SIG-M5 treated with dmso at 0.1 percent for 504 hours (cell line): ENCODE measurements around the gene FAM185A.
"Not testable (repeated sequence)": the region's sequence is repeated elsewhere in the genome, so short reads cannot be mapped to it uniquely, and the experiment has no call there.

Experiments
- DNase-seq: peaks from one replicate; lab custom pipeline; 2025; ENCODE audit not compliant: unreplicated experiment; lab: John Stamatoyannopoulos, UW

Gene FAM185A

GRCh38 chr7:102828286-102828685, 79.5 kb downstream of the FAM185A start:
- DNase-seq, result no peak

- DNase-seq, result no peak
These were observed 80.3 kb downstream of the FAM185A start for GRCh38 chr7:102829075-102829474.

- no peak for DNase-seq
These were observed 81.4 kb downstream of the FAM185A start for GRCh38 chr7:102830197-102830596.

GRCh38 chr7:102832674-102833073, 83.9 kb downstream of the FAM185A start:
- DNase-seq, result no peak

GRCh38 chr7:102833343-102833742, 84.5 kb downstream of the FAM185A start:
- no peak for DNase-seq

GRCh38 chr7:102834466-102834865, 85.7 kb downstream of the FAM185A start:
- DNase-seq, result no peak

- no peak for DNase-seq
These were observed 86.2 kb downstream of the FAM185A start for GRCh38 chr7:102834999-102835398.

GRCh38 chr7:102836191-102836919, 87.6 kb downstream of the FAM185A start:
- no peak for DNase-seq

- no peak for DNase-seq
These were observed 88.2 kb downstream of the FAM185A start for GRCh38 chr7:102836977-102837376.

- no peak for DNase-seq
These were observed 89.0 kb downstream of the FAM185A start for GRCh38 chr7:102837802-102838201.

GRCh38 chr7:102838572-102839101, 89.8 kb downstream of the FAM185A start:
- not testable (repeated sequence) for DNase-seq

- DNase-seq, result no peak
These were observed 91.6 kb downstream of the FAM185A start for GRCh38 chr7:102840404-102840803.

GRCh38 chr7:102841290-102841689, 92.5 kb downstream of the FAM185A start:
- no peak for DNase-seq

GRCh38 chr7:102842284-102842683, 93.5 kb downstream of the FAM185A start:
- no peak for DNase-seq

GRCh38 chr7:102843850-102844249, 95.1 kb downstream of the FAM185A start:
- DNase-seq, result peak; percentile 24

GRCh38 chr7:102845346-102845745, 96.5 kb downstream of the FAM185A start:
- DNase-seq, result no peak

GRCh38 chr7:102849079-102849478, 100.3 kb downstream of the FAM185A start:
- no peak for DNase-seq

GRCh38 chr7:102849538-102849937, 100.7 kb downstream of the FAM185A start:
- no peak for DNase-seq

GRCh38 chr7:102856036-102856435, 107.2 kb downstream of the FAM185A start:
- no peak for DNase-seq
